ENCODE measurements around the gene SYNE2. TPM values are rescaled to one million over a fixed set of nuclear protein-coding genes. Genes with fewer than 3 reads are reported as not detected.
"Not testable (repeated sequence)": the region's sequence is repeated elsewhere in the genome, so short reads cannot be mapped to it uniquely, and the experiment has no call there.

Gene SYNE2, protein sequence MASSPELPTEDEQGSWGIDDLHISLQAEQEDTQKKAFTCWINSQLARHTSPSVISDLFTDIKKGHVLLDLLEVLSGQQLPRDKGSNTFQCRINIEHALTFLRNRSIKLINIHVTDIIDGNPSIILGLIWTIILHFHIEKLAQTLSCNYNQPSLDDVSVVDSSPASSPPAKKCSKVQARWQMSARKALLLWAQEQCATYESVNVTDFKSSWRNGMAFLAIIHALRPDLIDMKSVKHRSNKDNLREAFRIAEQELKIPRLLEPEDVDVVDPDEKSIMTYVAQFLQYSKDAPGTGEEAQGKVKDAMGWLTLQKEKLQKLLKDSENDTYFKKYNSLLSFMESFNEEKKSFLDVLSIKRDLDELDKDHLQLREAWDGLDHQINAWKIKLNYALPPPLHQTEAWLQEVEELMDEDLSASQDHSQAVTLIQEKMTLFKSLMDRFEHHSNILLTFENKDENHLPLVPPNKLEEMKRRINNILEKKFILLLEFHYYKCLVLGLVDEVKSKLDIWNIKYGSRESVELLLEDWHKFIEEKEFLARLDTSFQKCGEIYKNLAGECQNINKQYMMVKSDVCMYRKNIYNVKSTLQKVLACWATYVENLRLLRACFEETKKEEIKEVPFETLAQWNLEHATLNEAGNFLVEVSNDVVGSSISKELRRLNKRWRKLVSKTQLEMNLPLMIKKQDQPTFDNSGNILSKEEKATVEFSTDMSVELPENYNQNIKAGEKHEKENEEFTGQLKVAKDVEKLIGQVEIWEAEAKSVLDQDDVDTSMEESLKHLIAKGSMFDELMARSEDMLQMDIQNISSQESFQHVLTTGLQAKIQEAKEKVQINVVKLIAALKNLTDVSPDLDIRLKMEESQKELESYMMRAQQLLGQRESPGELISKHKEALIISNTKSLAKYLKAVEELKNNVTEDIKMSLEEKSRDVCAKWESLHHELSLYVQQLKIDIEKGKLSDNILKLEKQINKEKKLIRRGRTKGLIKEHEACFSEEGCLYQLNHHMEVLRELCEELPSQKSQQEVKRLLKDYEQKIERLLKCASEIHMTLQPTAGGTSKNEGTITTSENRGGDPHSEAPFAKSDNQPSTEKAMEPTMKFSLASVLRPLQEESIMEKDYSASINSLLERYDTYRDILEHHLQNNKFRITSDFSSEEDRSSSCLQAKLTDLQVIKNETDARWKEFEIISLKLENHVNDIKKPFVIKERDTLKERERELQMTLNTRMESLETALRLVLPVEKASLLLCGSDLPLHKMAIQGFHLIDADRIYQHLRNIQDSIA (N-terminal part only)
- 33.8 and 51.8 TPM in 2 replicates for total RNA-seq (2014; rRNA removed; shearing (Covaris generic))

DNA sequence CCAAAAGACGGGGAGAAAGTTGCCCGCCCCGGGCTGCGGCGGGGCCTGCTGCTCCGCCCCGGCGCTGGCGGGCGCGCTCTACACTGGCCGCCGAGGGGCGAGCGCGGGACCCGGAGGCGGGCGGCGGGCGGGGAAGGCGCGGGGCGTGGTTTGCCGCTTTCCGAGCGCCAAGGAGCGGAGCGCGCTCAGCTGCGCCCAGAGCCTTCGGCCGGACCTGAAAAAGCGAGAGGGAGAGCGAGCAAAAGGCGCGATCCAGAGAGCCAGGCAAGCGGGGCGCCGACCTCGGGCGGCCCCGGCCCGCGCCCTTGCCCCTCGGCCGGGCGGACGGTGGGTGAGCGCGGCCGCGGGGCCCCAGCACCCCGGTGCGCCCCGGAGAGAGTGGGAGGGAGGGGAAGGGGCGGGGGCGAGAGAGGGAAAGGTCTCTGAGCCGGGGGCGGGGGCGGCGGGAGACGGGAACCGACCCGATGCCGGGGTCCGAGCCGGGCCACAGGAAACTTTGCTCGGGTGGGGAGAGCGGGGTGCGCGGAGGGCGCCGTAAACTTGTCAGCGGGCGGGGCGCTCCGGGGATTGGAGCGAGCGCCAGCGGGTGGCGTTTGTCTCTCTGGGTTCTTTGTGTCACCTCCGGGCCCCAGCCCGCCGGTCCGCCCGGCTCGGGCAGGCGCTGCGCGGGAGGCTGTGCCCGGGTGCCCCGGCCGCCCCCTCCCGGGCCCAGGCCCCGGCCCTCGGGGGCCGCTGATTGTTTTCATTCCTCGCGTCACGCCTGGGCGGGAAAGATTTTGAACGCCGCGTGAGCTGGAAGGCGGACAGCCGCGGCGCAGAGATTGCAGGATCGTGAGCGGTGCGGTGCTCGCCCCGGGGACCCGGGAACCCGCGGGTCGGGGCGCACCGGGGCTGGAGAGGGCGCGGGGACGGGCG lies at the start of gene SYNE2:
TSS of gene SYNE2 (plus strand) at position 188 of the 915 bp plus-strand sequence. CDS start 56,145 bp downstream, outside the sequence.
- DNase-seq (ENCODE audit: low read depth in 1 of 2, low spot score in 2 of 2), result peak; percentile 64 to 71
- Histone ChIP-seq H3K27me3 (replicated peaks) (no peaks in the 10 kb centered on the region), H3K4me1 (replicated peaks) (peaks cover 13% of the 10 kb centered on the region), H3K4me3 (peak within 1 kb of the TSS; percentile 96), H3K36me3 (0 out of 2 replicates have a peak, but pooled peaks cover 4% of the 10 kb centered on the region), H3K9me3 (replicated peaks) (no peaks in the 10 kb centered on the region; the same call in 1 of the 2 replicates), H3K27ac (peak within 1 kb of the TSS; percentile 74)

DNA sequence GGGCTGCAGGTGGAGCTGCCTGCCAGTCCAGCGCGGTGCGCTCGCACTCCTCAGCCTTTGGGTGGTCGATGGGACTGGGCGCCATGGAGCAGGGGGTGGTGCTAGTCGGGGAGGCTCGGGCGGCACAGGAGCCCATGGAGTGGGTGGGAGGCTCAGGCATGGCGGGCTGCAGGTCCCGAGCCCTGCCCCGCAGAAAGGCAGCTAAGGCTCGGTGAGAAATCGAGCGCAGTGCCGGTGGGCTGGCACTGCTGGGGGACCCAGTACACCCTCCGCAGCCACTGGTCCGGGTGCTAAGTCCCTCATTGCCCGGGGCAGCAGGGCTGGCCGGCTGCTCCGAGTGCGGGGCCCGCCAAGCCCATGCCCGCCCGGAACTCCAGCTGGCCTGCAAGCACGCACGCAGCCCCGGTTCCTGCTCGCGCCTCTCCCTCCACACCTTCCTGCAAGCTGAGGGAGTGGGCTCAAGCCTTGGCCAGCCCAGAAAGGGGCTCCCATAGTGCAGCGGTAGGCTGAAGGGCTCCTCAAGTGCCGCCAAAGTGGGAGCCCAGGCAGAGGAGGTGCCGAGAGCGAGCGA lies 49.5 kb upstream of the SYNE2 start:
- not testable (repeated sequence) for H3K27me3 ChIP-seq (replicated peaks); H3K36me3 ChIP-seq; H3K4me1 ChIP-seq (replicated peaks); H3K4me3 ChIP-seq; DNase-seq (ENCODE audit: low read depth in 1 of 2, low spot score in 2 of 2); H3K9me3 ChIP-seq (replicated peaks); H3K27ac ChIP-seq

DNA sequence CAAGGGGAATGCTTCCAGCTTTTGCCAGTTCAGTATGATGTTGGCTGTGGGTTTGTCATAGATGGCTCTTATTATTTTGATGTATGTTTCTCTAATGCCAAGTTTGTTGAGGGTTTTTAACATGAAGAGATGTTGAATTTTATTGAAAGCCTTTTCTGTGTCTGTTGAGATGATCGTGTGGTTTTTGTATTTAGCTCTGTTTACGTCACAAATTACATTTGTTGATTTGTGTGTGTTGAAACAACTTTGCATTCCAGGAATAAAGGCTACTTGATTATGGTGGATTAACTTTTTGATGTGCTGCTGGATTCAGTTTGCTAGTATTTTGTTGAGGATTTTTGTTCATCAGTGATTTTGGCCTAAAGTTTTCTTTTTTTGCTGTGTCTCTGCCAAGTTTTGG lies 46.7 kb upstream of the SYNE2 start:
- H3K27ac ChIP-seq; H3K36me3 ChIP-seq; H3K27me3 ChIP-seq (replicated peaks); DNase-seq (ENCODE audit: low read depth in 1 of 2, low spot score in 2 of 2); H3K4me3 ChIP-seq; H3K4me1 ChIP-seq (replicated peaks); H3K9me3 ChIP-seq (replicated peaks): not testable (repeated sequence)

DNA sequence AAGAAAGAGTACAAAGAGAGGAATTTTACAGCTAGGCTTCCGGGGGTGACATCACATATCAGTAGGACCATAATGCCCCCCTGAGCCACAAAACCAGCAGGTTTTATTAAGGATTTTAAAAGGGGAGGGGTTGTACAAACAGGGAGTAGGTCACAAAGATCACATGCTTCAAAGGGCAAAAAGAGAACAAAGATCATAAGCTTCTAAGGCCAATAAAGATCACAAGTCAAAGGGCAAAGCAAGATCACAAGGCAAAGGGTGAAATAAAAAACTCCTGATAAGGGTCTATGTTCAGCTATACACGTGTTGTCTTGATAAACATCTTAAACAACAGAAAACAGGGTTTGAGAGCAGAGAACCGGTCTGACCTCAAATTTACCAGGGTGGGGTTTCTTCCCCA lies 41.1 kb upstream of the SYNE2 start:
- H3K27ac ChIP-seq; H3K27me3 ChIP-seq (replicated peaks); H3K4me3 ChIP-seq; DNase-seq (ENCODE audit: low read depth in 1 of 2, low spot score in 2 of 2); H3K9me3 ChIP-seq (replicated peaks); H3K36me3 ChIP-seq; H3K4me1 ChIP-seq (replicated peaks): not testable (repeated sequence)

DNA sequence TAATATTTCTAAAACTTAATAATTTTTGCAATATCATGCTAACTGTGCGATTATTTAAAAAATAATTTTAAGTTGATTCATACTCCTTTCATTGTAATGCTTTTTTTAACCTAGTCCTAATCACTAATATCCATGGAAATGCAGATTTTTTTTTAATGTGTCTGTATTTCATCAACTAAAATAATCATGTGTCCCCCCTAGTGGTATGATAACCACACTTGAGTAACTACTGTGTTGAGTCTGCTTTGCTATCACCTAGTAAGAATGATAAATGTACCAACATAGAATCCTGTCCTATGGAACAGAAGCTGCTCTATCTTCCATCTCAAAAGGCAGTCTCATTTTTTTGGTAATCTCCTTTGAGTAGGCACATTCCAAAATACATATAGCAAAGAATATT lies 19.1 kb upstream of the SYNE2 start:
- no peaks in the 10 kb centered on the region for H3K36me3 ChIP-seq
- no peak overlapping the region for H3K4me3 ChIP-seq
- H3K4me1 ChIP-seq (replicated peaks), result no peaks in the 10 kb centered on the region
- H3K27ac ChIP-seq, result no peak overlapping the region
- no peaks in the 10 kb centered on the region for H3K27me3 ChIP-seq (replicated peaks)
- no peaks in the 10 kb centered on the region for H3K9me3 ChIP-seq (replicated peaks)
- DNase-seq (ENCODE audit: low read depth in 1 of 2, low spot score in 2 of 2), result no peak

DNA sequence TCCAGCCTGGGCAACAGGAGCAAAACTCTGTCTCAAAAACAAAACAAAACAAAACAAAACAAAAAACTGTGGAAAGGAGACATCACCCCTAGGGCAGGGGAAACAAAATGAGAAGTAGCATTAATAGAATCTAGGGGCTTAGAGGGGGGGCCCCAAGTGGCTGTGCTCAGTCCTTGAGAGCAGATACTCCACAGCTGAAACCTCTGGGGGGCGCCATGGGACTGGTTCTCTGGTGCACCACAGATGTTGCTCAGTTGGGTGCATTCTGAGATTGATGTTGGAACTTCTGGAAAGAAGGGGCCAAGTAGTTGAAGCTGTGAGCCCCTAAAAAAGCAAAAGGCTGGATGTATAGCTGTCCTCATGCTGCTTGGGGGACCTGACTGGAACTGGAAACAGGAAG lies 11.8 kb upstream of the SYNE2 start:
- Histone ChIP-seq H3K9me3 (replicated peaks) (no peaks in the 10 kb centered on the region), H3K4me1 (replicated peaks) (no peaks in the 10 kb centered on the region), H3K4me3 (no peak overlapping the region), H3K27me3 (replicated peaks) (no peaks in the 10 kb centered on the region), H3K27ac (no peak overlapping the region), H3K36me3 (no peaks in the 10 kb centered on the region)
- no peak for DNase-seq (ENCODE audit: low read depth in 1 of 2, low spot score in 2 of 2)

DNA sequence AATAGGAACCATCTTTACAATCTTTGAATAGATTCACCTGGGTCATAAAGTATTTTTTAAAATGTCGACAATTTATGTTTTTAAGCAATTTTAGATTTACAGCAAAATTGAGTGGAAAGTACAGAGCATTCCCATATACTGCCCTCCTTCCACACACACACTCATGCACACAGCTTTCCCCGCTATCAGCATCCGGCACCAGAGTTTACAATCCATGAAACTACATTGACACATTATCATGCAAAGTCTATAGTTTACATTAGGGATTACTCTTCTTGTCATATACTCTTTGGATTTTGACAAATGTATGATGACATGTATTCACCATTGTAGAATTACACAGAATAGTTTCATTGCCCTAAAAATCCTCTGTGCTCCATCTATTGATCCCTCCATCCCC lies 9.0 kb upstream of the SYNE2 start:
- Histone ChIP-seq H3K36me3 (no peaks in the 10 kb centered on the region), H3K4me1 (replicated peaks) (no peaks in the 10 kb centered on the region), H3K4me3 (no peak overlapping the region), H3K9me3 (replicated peaks) (no peaks in the 10 kb centered on the region), H3K27ac (no peak overlapping the region), H3K27me3 (replicated peaks) (no peaks in the 10 kb centered on the region)
- no peak for DNase-seq (ENCODE audit: low read depth in 1 of 2, low spot score in 2 of 2)

DNA sequence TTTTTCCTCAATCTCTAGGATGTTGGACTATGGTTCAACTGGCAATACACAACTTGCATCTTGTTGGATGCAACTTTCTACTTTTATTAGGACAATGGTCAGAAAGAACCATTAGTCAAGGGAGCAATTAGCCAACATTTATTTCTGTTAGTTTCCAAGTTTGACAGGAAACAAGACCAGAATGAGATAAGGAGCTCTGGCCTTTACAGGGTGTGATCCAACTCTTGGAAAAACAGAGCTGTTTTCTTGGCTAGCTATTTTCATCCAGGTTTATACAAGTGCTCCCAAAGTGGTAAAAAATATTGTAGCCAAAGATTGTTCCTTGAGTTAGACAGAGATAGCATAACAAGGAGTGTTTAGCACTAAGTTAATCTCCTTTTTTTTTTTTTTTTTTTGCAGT lies 3.9 kb upstream of the SYNE2 start:
- Histone ChIP-seq H3K27ac (no peak overlapping the region), H3K4me1 (replicated peaks) (peaks cover 6% of the 10 kb centered on the region), H3K9me3 (replicated peaks) (no peaks in the 10 kb centered on the region; the same call in 1 of the 2 replicates), H3K27me3 (replicated peaks) (no peaks in the 10 kb centered on the region), H3K36me3 (0 out of 2 replicates have a peak, but pooled peaks cover 4% of the 10 kb centered on the region), H3K4me3 (no peak overlapping the region)
- DNase-seq (ENCODE audit: low read depth in 1 of 2, low spot score in 2 of 2), result no peak

DNA sequence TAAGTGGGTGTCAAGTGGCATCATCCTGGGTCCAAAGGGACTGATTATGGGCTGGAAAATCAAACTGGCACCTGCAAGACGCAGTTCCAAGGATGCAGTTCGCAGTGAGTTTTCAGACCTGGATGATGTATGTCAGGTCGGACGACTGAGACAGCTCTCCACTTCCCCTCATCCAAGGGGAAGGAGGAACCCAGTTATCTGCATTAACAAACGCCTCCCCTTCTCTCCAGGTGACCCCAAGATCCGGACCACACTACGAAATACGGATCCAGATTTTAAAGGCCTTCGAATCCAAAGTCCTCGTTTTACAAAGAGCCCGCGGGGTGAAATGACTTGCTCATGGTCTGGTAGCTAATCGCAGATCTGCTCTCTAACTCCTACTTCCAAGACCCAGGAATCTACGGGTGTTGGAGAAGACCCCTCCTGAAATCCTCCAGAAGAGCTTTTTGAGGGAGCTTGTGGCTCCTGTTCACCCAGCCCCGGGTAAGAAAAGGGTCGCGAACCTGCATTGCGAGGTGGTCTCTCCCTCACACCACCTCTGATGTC lies 460 bp upstream of the SYNE2 start:
- H3K27me3 ChIP-seq (replicated peaks), result no peaks in the 10 kb centered on the region
- H3K4me3 ChIP-seq, result peak overlapping the region; percentile 96
- H3K27ac ChIP-seq, result peak overlapping the region; percentile 74
- H3K9me3 ChIP-seq (replicated peaks), result no peaks in the 10 kb centered on the region; the same call in 1 of the 2 replicates
- peaks cover 13% of the 10 kb centered on the region for H3K4me1 ChIP-seq (replicated peaks)
- 0 out of 2 replicates have a peak, but pooled peaks cover 4% of the 10 kb centered on the region for H3K36me3 ChIP-seq
- peak in 1 of 2 experiments; percentile 51 for DNase-seq (ENCODE audit: low read depth in 1 of 2, low spot score in 2 of 2)

DNA sequence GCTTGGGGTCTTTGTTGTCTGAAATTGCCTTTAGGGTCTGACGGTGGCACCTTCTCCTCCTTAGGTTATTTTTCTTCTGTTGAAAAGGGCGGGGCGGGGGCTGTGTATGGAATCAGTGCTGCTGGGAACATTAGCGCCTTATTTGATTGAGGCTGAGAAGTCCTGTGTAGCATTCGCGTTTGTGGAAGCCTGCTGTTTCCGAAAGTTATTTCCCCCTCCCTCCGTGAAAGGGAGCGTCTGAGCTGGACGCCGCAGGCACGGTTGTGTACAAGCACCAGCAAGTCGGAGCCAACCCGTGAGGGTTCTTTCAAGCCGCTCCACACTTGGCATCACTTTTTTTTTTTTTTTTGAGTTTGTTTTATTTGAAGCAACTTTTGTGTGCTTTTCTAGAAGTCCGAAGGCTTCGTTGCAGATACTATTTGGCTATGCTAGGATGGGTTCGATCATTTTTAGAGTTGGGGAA lies 1.1 kb downstream of the SYNE2 start:
- H3K27ac ChIP-seq, result peak overlapping the region; percentile 74

DNA sequence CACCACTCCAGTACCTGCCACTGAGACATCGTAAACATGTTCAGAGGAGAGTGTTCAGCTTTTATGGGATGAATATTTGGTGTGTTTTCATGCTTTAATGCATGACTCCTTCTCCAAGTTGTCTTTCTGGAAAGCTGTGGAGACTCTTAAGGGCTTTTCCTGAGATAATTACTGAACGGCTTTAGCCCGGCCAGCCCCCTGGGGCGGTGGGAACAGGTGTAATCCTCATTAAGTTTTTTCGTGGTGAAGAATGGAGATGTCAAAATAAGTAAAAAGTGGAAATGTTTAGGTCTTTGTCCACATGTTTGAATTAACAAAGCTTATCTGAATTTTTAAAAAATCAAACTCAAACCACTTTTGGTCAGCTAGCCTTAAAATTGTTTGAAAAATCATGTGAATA lies 1.5 kb downstream of the SYNE2 start:
- peak overlapping the region; percentile 96 for H3K4me3 ChIP-seq
- peaks cover 13% of the 10 kb centered on the region for H3K4me1 ChIP-seq (replicated peaks)
- 0 out of 2 replicates have a peak, but pooled peaks cover 4% of the 10 kb centered on the region for H3K36me3 ChIP-seq
- H3K27me3 ChIP-seq (replicated peaks), result no peaks in the 10 kb centered on the region
- H3K9me3 ChIP-seq (replicated peaks), result no peaks in the 10 kb centered on the region; the same call in 1 of the 2 replicates
- H3K27ac ChIP-seq, result no peak overlapping the region
- no peak for DNase-seq (ENCODE audit: low read depth in 1 of 2, low spot score in 2 of 2)

More for the DNA sequence above, 1.1 kb downstream of the SYNE2 start:
- DNase-seq (ENCODE audit: low read depth in 1 of 2, low spot score in 2 of 2), result peak; percentile 52 to 56
- H3K4me3 ChIP-seq, result peak overlapping the region; percentile 96
- H3K4me1 ChIP-seq (replicated peaks), result peaks cover 13% of the 10 kb centered on the region
- H3K27me3 ChIP-seq (replicated peaks), result no peaks in the 10 kb centered on the region
- H3K9me3 ChIP-seq (replicated peaks), result no peaks in the 10 kb centered on the region; the same call in 1 of the 2 replicates
- H3K36me3 ChIP-seq, result 0 out of 2 replicates have a peak, but pooled peaks cover 4% of the 10 kb centered on the region

DNA sequence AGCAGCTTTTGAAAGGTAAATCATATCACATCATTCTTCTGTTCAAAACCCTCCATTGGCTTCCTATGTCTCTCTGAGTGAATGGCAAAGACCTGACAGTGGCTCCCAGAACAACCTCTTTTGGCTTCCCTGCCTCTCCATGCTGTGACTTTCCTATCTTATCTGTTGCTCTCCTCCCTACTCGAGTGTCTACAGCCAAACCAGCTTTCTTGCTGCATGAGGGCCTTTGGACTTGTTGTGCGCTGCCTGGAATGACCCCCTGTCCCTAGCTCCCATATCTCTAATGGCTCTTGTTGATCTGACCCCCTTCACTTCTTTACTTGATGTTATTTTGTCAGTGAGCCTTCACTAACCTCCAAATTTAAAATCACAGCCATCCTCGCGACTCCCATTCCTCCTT lies 2.5 kb downstream of the SYNE2 start:
- Histone ChIP-seq H3K27ac (no peak overlapping the region), H3K4me1 (replicated peaks) (peaks cover 13% of the 10 kb centered on the region), H3K4me3 (no peak overlapping the region), H3K9me3 (replicated peaks) (no peaks in the 10 kb centered on the region; the same call in 1 of the 2 replicates), H3K36me3 (0 out of 2 replicates have a peak, but pooled peaks cover 4% of the 10 kb centered on the region), H3K27me3 (replicated peaks) (no peaks in the 10 kb centered on the region)
- no peak for DNase-seq (ENCODE audit: low read depth in 1 of 2, low spot score in 2 of 2)

Data from SJSA1 (cell line).